Keratinocyte (primary cell): ENCODE measurements around the gene MEF2B. TPM values are rescaled to one million over a fixed set of nuclear protein-coding genes. Genes with fewer than 3 reads are reported as not detected.

ENCODE experiments used
- DNase-seq: peaks from one replicate; pipeline ENCODE4 v3.0.0-alpha.2; 2011; ENCODE audit warnings: low read depth, missing footprints, low spot score
- FAIRE-seq: peaks from 2 replicates; lab custom pipeline; 2011; peaks lifted over from hg19 to GRCh38; lab: Jason Lieb, UNC
- H2AFZ ChIP-seq: 2 replicates; pipeline ENCODE4 v1.6.0; 2012; ENCODE audit warnings: low read length, control low read depth, inconsistent platforms; ENCODE audit not compliant: control insufficient read depth
- H3K27ac ChIP-seq: 2 replicates; pipeline ENCODE4 v1.5.1; 2011; ENCODE audit warnings: low read length; ENCODE audit not compliant: control insufficient read depth, insufficient read depth
- H3K27me3 ChIP-seq: 3 replicates; pipeline ENCODE4 v1.6.0; 2011; ENCODE audit warnings: low read length; ENCODE audit not compliant: control insufficient read depth, insufficient read depth; ENCODE audit errors: extremely low read depth
- H3K36me3 ChIP-seq, 2 experiments: 2 replicates in 1 of 2; 3 replicates in 1 of 2; pipeline ENCODE4 v1.5.1; 2011; ENCODE audit warnings: low read length in 2 of 2, mild to moderate bottlenecking in 1 of 2; ENCODE audit not compliant: control insufficient read depth in 2 of 2, insufficient read depth in 2 of 2; ENCODE audit errors: extremely low read depth in 1 of 2
- H3K4me1 ChIP-seq: 3 replicates; pipeline ENCODE4 v1.5.1; 2011; ENCODE audit warnings: low read length; ENCODE audit not compliant: control insufficient read depth, insufficient read depth; ENCODE audit errors: extremely low read depth
- H3K4me2 ChIP-seq: 3 replicates; pipeline ENCODE4 v1.6.0; 2011; ENCODE audit warnings: low read depth, low read length; ENCODE audit not compliant: control insufficient read depth, insufficient read depth; ENCODE audit errors: extremely low read depth
- H3K4me3 ChIP-seq, 3 experiments: fragments of 200-600 bp in 1 of 3; sonication (generic) in 1 of 3; 2 replicates in 2 of 3; 3 replicates in 1 of 3; pipeline ENCODE4 v1.5.1; 2011 to 2016; ENCODE audit warnings: low read length in 3 of 3, mild to moderate bottlenecking in 3 of 3, control low read depth in 2 of 3, inconsistent platforms in 1 of 3, low read depth in 1 of 3, mixed read lengths in 1 of 3, mixed run types in 1 of 3, moderate library complexity in 1 of 3; ENCODE audit not compliant: control insufficient read depth in 2 of 3, insufficient read depth in 2 of 3; ENCODE audit errors: extremely low read depth in 1 of 3
- H3K79me2 ChIP-seq: 2 replicates; pipeline ENCODE4 v1.6.0; 2012; ENCODE audit warnings: low read length; ENCODE audit not compliant: control insufficient read depth, insufficient read depth
- H3K9ac ChIP-seq: 3 replicates; pipeline ENCODE4 v1.6.0; 2011; ENCODE audit warnings: low read length; ENCODE audit not compliant: control insufficient read depth, insufficient read depth; ENCODE audit errors: extremely low read depth
- H3K9me1 ChIP-seq: 3 replicates; pipeline ENCODE4 v1.6.0; 2011; ENCODE audit warnings: low read length; ENCODE audit not compliant: control insufficient read depth, insufficient read depth; ENCODE audit errors: extremely low read depth
- H3K9me3 ChIP-seq: 2 replicates; pipeline ENCODE4 v1.5.1; 2012; ENCODE audit warnings: low read depth, low read length; ENCODE audit not compliant: control insufficient read depth
- H4K20me1 ChIP-seq: 3 replicates; pipeline ENCODE4 v1.6.0; 2011; ENCODE audit warnings: low read length; ENCODE audit not compliant: control insufficient read depth, insufficient read depth; ENCODE audit errors: extremely low read depth
- EZH2 ChIP-seq: IDR thresholded peaks from one replicate; pipeline ENCODE4 v1.6.1; 2012; ENCODE audit warnings: inconsistent platforms, mild to moderate bottlenecking, low read length, moderate library complexity
- dilution Hi-C: fragments of 300-500 bp; cut with MboI; formaldehyde crosslinking; loops from one replicate; pipeline ENCODE4 v1.7.0; 2020; ENCODE audit warnings: low sequenced_read_pairs; ENCODE audit not compliant: extremely low pct_ligation_motif_present
- polyA plus RNA-seq, 5 experiments: library from polyadenylated mRNA; depleted of rRNA in 3 of 5; stranded (reverse) in 3 of 5; stranded (forward) in 1 of 5; unstranded in 1 of 5; fragments of >200 nt; gene quantifications; 1 replicate in 1 of 5; 2 replicates in 3 of 5; 3 replicates in 1 of 5; pipeline versions ENCODE4 v1.2.1 to v1.2.3, GENCODE V29; 2011 to 2012; ENCODE audit warnings: missing spikeins in 2 of 5, low read depth in 1 of 5, low replicate concordance in 1 of 5
- TF ChIP-seq, protein P1 (sequence below), 3 experiments: IDR thresholded peaks in 1 of 3; conservative IDR thresholded peaks in 1 of 3; optimal IDR thresholded peaks in 1 of 3; 2 replicates in 2 of 3; 3 replicates in 1 of 3; pipeline versions ENCODE3 to v1.5.1; 2011; ENCODE audit warnings: low read length in 3 of 3, mild to moderate bottlenecking in 3 of 3, moderate library complexity in 2 of 3, control low read depth in 1 of 3, inconsistent platforms in 1 of 3; ENCODE audit not compliant: insufficient read depth in 2 of 3; ENCODE audit errors: extremely low read depth in 1 of 3

Gene MEF2B
- polyA plus RNA-seq, 1 donor (not counting 4 experiments of a cell fraction or from before 2014, with no cell fraction given): 0.05 TPM

DNA sequence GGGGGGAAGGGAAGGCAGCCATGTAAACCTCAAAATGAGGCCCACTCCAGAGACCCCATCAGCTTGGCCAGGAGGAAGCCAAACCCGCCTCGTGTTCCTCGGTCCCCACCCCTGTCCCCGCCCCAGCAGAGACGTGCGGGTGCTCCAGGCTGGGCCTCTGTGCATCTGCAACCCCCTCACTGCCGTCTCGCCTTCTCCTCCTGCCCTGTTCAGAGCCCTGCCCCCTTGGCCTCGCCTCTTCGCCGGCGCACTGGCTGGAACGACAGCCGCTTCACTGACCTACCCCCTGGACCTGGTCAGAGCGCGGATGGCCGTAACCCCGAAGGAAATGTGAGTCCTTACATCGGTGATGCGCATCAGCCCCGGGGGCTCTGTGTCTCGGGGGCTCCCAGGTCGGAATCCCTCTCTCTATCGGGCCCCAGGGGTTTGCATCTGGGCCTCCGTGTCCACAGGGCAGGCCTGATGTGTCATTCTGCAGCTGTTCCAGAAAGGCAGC, 64.0 kb downstream of the MEF2B start:
- Histone ChIP-seq H3K27me3 (peaks cover 7% of the 10 kb centered on the region), H3K36me3 (no peaks in the 10 kb centered on the region), H3K27ac (no peak overlapping the region), H4K20me1 (no peaks in the 10 kb centered on the region), H3K9me3 (peaks cover 2% of the 10 kb centered on the region), H3K9me1 (no peaks in the 10 kb centered on the region), H3K4me1 (no peaks in the 10 kb centered on the region), H3K4me3 (peak overlapping the region in 2 of 3 experiments; percentile 29 to 30), H3K4me2 (peak overlapping the region; percentile 67), H2AFZ (peak overlapping the region; percentile 63), H3K9ac (no peak overlapping the region), H3K79me2 (no peaks in the 10 kb centered on the region)
- DNase-seq (no peak), FAIRE-seq (no peak)
- dilution Hi-C loops: no loop called here
- no peak for TF ChIP-seq EZH2
- TF ChIP-seq, protein P1, sequence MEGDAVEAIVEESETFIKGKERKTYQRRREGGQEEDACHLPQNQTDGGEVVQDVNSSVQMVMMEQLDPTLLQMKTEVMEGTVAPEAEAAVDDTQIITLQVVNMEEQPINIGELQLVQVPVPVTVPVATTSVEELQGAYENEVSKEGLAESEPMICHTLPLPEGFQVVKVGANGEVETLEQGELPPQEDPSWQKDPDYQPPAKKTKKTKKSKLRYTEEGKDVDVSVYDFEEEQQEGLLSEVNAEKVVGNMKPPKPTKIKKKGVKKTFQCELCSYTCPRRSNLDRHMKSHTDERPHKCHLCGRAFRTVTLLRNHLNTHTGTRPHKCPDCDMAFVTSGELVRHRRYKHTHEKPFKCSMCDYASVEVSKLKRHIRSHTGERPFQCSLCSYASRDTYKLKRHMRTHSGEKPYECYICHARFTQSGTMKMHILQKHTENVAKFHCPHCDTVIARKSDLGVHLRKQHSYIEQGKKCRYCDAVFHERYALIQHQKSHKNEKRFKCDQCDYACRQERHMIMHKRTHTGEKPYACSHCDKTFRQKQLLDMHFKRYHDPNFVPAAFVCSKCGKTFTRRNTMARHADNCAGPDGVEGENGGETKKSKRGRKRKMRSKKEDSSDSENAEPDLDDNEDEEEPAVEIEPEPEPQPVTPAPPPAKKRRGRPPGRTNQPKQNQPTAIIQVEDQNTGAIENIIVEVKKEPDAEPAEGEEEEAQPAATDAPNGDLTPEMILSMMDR (optimal IDR thresholded peaks at IDR 0.05 in 1 of 3, IDR thresholded peaks at IDR 0.05 in 1 of 3, conservative IDR thresholded peaks at IDR 0.05 in 1 of 3; ENCODE audit: extremely low read depth in 1 of 3, insufficient read depth in 2 of 3, low read length in 3 of 3): no peak

DNA sequence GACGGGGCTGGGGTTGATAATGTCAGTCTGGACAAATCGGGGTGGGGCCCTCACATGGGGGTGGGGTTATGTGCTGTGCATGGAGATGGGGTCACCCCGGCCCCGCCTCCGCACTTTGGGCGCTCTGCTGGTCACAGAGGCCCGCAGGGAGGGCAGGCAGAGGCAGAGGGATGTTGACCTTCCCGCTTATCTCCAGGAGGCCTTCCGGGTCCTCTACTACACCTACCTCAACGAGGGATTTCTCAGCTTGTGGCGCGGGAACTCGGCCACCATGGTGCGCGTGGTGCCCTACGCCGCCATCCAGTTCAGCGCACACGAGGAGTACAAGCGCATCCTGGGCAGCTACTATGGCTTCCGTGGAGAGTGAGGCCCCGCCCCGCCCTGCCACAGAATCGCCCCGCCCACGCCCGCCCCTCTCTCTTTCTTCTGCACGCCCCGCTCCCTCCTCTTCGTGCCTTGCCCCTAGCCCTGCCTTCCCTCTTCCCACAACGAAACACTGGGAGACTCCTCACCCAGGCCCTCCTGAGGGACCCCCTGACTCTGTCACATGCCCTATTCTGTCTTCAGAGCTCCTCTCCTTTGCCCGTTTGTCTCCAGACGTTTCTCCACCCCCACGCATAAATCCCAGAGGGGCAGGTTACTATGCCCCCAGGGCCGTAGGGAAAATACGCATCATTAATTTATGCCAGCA, 64.6 kb downstream of the MEF2B start:
- H3K4me1 ChIP-seq: no peaks in the 10 kb centered on the region
- no peak overlapping the region for H3K9ac ChIP-seq
- no peak for TF ChIP-seq EZH2
- TF ChIP-seq, protein P1 (optimal IDR thresholded peaks at IDR 0.05 in 1 of 3, IDR thresholded peaks at IDR 0.05 in 1 of 3, conservative IDR thresholded peaks at IDR 0.05 in 1 of 3; ENCODE audit: extremely low read depth in 1 of 3, insufficient read depth in 2 of 3, low read length in 3 of 3): no peak
- H3K4me2 ChIP-seq: peak overlapping the region; percentile 67
- FAIRE-seq: no peak
- dilution Hi-C loops: no loop called here
- DNase-seq: no peak
- no peaks in the 10 kb centered on the region for H3K36me3 ChIP-seq
- H3K27ac ChIP-seq: no peak overlapping the region
- peak overlapping the region; percentile 30 to 57 (median 46) for H3K4me3 ChIP-seq
- peak overlapping the region; percentile 90 for H2AFZ ChIP-seq
- peaks cover under 1% of the 10 kb centered on the region for H3K27me3 ChIP-seq
- H4K20me1 ChIP-seq: no peaks in the 10 kb centered on the region
- H3K9me3 ChIP-seq: peaks cover 2% of the 10 kb centered on the region
- H3K79me2 ChIP-seq: no peaks in the 10 kb centered on the region
- no peaks in the 10 kb centered on the region for H3K9me1 ChIP-seq
